Hindlimb muscle (tissue), 1 donor: ENCODE measurements around the gene SYT14. TPM values are rescaled to one million over a fixed set of nuclear protein-coding genes. Genes with fewer than 3 reads are reported as not detected.

Experiments
- DNase-seq: peaks from one replicate; pipeline ENCODE4 v3.0.0-alpha.2; 2013
- polyA plus RNA-seq: library from polyadenylated mRNA; unstranded; fragments of 120-200 nt; gene quantifications from one replicate; pipeline ENCODE4 v1.2.1, GENCODE V29; 2013; ENCODE audit not compliant: insufficient read length

Gene SYT14
- polyA plus RNA-seq, 1 donor, result 1.7 TPM

DNA sequence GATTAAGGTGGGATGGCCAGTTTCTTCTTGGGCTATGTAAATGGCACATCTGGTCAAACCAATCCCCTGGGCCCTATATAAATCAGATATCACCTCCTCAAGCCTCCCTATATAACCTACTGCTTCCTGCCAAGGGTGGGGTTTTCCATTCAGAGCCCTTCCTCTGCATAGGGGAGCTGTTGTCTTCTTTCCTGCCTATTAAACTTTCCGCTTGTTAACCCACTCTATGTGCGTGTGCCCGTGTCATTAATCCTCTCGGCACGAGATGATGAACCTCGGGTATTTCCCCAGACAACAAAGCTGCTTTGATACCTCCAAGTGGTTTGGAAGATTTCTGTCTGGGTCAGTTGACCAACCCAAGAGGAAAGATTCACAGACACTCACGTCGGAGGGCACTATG lies 275.3 kb downstream of the SYT14 start:
- no peak for DNase-seq

DNA sequence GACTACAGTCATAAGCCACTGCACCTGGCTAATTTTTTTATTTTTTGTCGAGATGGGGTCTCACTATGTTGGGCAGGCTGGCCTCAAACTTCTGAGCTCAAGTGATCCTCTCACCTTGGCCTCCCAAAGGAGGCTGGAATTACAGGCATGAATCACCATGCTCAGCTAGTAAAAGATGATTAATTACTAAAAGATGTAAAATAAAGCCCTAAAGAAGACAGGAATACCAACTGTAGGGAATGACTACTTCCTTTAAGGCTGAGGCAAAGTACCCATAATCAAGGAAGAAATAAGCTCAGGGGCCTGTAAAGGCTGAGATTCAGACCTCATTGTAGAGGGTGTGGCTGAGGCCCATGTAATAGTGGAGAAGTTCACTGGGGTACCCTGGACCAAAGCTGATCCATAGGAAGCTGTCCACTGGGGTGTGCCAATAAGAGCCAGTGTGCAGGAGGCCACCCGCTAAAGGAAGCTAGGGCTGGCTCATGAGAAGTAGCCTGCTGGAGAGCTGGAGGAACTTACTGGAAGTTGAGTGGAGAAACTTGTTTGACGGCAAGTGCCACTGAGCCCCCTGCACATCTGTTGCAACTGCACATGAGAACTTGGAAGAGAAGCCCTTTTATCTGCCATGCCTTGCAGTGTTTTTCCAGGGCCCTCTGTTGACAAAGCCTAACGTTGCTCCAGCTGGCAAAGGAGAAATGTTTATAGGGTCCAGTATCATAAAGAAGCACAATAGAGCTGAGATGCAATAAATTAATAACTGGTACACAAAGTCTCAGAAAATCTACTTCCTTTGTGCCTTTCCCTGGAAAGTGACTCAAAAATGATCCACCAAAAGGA lies 276.8 kb downstream of the SYT14 start:
- DNase-seq, result no peak

DNA sequence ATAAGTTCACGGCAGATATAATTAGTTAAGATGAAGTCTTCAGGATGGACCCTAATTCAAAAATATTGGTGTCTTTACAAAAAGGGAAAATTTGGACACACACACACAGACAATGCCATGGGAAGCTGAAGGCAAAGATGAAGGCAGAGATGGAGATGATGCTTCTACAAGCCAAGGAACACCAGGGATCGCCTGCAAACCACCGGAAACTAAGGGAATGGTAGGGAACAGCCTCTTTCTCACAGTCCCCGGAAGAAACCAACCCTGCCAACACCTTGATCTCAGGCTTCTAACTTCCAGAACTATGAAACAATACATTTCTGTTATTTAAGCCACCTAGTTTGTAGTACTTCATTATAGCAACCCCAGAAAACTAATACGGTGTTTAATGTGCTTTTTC lies 279.5 kb downstream of the SYT14 start:
- DNase-seq, result no peak

DNA sequence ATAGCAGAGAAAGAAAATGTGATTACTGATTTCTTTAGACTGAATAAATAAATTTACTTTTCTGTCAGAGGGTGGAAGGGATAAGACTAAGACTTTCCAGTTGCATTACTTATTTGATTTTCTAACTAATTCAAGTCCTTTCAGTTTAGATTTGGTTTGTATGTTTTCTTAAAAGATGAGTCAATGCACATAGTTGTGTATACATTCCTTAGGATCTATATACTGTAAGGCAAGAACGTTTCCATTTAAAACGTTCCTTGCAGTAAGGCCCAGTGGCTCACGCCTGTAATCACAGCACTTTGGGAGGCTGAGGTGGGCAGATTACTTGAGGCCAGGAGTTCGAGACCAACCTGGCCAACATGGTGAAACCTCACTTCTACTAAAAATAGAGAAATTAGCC lies 280.0 kb downstream of the SYT14 start:
- DNase-seq, result no peak

Other genes with a start within 250 kb of the SYT14 start
- gene HSD11B1, start 233.4 kb upstream of the SYT14 start, polyA plus RNA-seq, result not detected
- 2.8 TPM for gene TRAF3IP3, start 182.2 kb upstream of the SYT14 start, polyA plus RNA-seq
- 2.8 TPM for gene C1orf74, start 153.7 kb upstream of the SYT14 start, polyA plus RNA-seq
- 0.83 TPM for gene IRF6, start 132.1 kb upstream of the SYT14 start, polyA plus RNA-seq
- 7.2 TPM for gene UTP25, start 110.2 kb upstream of the SYT14 start, polyA plus RNA-seq